GM21529 (cell line): Measurements from ENCODE around the gene C11orf52.
"Not testable (repeated sequence)": the region's sequence is repeated elsewhere in the genome, so short reads cannot be mapped to it uniquely, and the experiment has no call there.

Experiments used
- ATAC-seq: cut with Tn5 transposase; IDR thresholded peaks from one replicate; pipeline ENCODE4 v1.9.1; 2021; ENCODE audit not compliant: unreplicated experiment

The C11orf52 gene

GRCh38 chr11:111918390-111919256, at the start of gene C11orf52:
TSS of gene C11orf52 (plus strand) at chr11:111918913. CDS start at chr11:111918973, 60 bp downstream.
- ATAC-seq: no peak

GRCh38 chr11:111870113-111870512, 48.6 kb upstream of the C11orf52 start:
- ATAC-seq: no peak

GRCh38 chr11:111870522-111870885, 48.2 kb upstream of the C11orf52 start:
- peak; percentile 12 for ATAC-seq

GRCh38 chr11:111870886-111871692, 47.6 kb upstream of the C11orf52 start, which contains the start of gene ALG9:
TSS of gene ALG9 (minus strand) at chr11:111871581. CDS start at chr11:111871482, 99 bp downstream.
- ATAC-seq: peak; percentile 89

GRCh38 chr11:111871693-111872161, 47.0 kb upstream of the C11orf52 start:
- no peak for ATAC-seq

GRCh38 chr11:111878385-111878848, 40.3 kb upstream of the C11orf52 start:
- ATAC-seq: peak; percentile 12

GRCh38 chr11:111878849-111879636, 39.7 kb upstream of the C11orf52 start, which contains the start of the genes CFAP68 and FDXACB1:
TSS of gene CFAP68 (plus strand) at chr11:111879541. CDS start at chr11:111879561, 20 bp downstream.
TSS of gene FDXACB1 (minus strand) at chr11:111879165. CDS start at chr11:111879132, 33 bp downstream.
- peak; percentile 90 for ATAC-seq

GRCh38 chr11:111879637-111879960, 39.1 kb upstream of the C11orf52 start:
- peak; percentile 1 for ATAC-seq

- ATAC-seq: no peak
These were observed 36.5 kb upstream of the C11orf52 start for GRCh38 chr11:111882202-111882601.

- ATAC-seq: not testable (repeated sequence)
These were observed 33.7 kb upstream of the C11orf52 start for GRCh38 chr11:111885053-111885452.

GRCh38 chr11:111886032-111886431, 32.7 kb upstream of the C11orf52 start:
- ATAC-seq: no peak

- ATAC-seq: no peak
These were observed 31.9 kb upstream of the C11orf52 start for GRCh38 chr11:111886844-111887243.

GRCh38 chr11:111905411-111905810, 13.3 kb upstream of the C11orf52 start:
- no peak for ATAC-seq

- ATAC-seq: no peak
These were observed 12.0 kb upstream of the C11orf52 start for GRCh38 chr11:111906680-111907079.

- no peak for ATAC-seq
These were observed 9.9 kb upstream of the C11orf52 start for GRCh38 chr11:111908639-111909305.

- no peak for ATAC-seq
These were observed 9.3 kb upstream of the C11orf52 start for GRCh38 chr11:111909378-111909777.

- ATAC-seq: no peak
These were observed 7.8 kb upstream of the C11orf52 start for GRCh38 chr11:111910676-111911562.

- ATAC-seq: no peak
These were observed 6.9 kb upstream of the C11orf52 start, which contains the start of gene CRYAB for GRCh38 chr11:111911563-111912401. TSS of gene CRYAB (minus strand) at chr11:111911770. CDS start at chr11:111911724, 46 bp downstream.
